GM12891 (cell line): ENCODE measurements around the gene WDR91.
A peak's percentile ranks its signal among the peaks of the same experiment; 100 is the strongest.
"Not testable (repeated sequence)": the region's sequence is repeated elsewhere in the genome, so short reads cannot be mapped to it uniquely, and the experiment has no call there.

Experiments
- DNase-seq: peaks from one replicate; pipeline ENCODE4 v3.0.0; 2011; ENCODE audit warnings: low spot score; ENCODE audit not compliant: insufficient read length
- FAIRE-seq: peaks from 2 replicates; lab custom pipeline; 2011; peaks lifted over from hg19 to GRCh38; lab: Jason Lieb, UNC
- PAX5 ChIP-seq: IDR thresholded peaks from 2 replicates; pipeline ENCODE4 v1.6.1; 2011; ENCODE audit warnings: low read length, moderate library complexity, mild to moderate bottlenecking; ENCODE audit not compliant: insufficient read depth, severe bottlenecking
- POLR2A ChIP-seq: IDR thresholded peaks from 2 replicates; pipeline ENCODE4 v1.6.1; 2011; ENCODE audit warnings: low read depth, low read length, control low read depth
- POLR2AphosphoS5 ChIP-seq: IDR thresholded peaks from 2 replicates; pipeline ENCODE4 v1.6.1; 2011; ENCODE audit warnings: low read depth, low read length, control low read depth
- POU2F2 ChIP-seq: IDR thresholded peaks from 2 replicates; pipeline ENCODE4 v1.6.1; 2011; ENCODE audit warnings: low read depth, mild to moderate bottlenecking, control low read depth, low read length, moderate library complexity
- SPI1 ChIP-seq: IDR thresholded peaks from 2 replicates; pipeline ENCODE4 v1.6.1; 2011; ENCODE audit warnings: low read depth, low read length, control low read depth
- TAF1 ChIP-seq: IDR thresholded peaks from 2 replicates; pipeline ENCODE4 v1.6.1; 2011; ENCODE audit warnings: low read depth, low read length, control low read depth

The WDR91 gene

GRCh38 chr7:135213831-135214230, 2.5 kb upstream of the WDR91 start:
- TF ChIP-seq SPI1: no peak
- TF ChIP-seq POLR2AphosphoS5: no peak
- FAIRE-seq (no peak), DNase-seq (no peak)

DNA sequence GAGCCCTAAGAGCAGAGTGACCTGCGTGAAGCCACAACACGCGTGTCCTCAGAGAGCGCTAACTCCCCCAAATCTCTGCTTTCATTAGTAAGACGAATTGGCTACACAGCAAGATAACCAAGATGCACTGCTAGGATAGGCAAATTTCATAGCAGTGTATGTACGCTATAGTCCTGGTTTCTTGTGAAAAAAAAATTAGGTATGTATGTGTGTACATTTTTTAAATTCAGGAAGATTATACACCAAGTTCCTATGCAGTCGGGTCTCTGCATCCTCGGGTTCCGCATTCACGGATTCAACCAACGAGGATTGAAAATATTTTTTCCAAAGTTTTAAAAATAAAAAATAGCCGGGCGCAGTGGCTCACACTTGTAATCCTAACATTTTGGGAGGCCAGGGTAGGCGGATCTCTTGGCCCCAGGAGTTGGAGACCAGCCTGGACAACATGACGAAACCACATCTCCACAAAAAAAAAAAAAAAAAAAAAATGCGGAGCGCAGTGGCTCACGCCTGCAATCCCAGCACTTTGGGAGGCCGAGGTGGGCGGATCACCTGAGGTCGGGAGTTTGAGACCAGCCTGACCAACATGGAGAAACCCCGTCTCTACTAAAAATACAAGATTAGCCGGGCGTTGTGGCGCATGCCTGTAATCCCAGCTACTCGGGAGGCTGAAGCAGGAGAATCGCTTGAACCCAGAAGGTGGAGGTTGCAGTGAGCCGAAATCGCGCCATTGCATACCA, 790 bp upstream of the WDR91 start:
- DNase-seq, FAIRE-seq: not testable (repeated sequence)

- TF ChIP-seq POU2F2 (no peak), TAF1 (no peak), SPI1 (no peak), POLR2AphosphoS5 (no peak), POLR2A (no peak), PAX5 (no peak)
- DNase-seq: no peak
- no peak for FAIRE-seq
These were observed 493 bp downstream of the WDR91 start for GRCh38 chr7:135210888-135211178.

GRCh38 chr7:135209225-135209834, 2.0 kb downstream of the WDR91 start:
- FAIRE-seq (no peak), DNase-seq (no peak)
- no peak for TF ChIP-seq TAF1
- TF ChIP-seq POU2F2: no peak
- TF ChIP-seq PAX5: no peak
- no peak for TF ChIP-seq SPI1
- no peak for TF ChIP-seq POLR2AphosphoS5
- no peak for TF ChIP-seq POLR2A

DNA sequence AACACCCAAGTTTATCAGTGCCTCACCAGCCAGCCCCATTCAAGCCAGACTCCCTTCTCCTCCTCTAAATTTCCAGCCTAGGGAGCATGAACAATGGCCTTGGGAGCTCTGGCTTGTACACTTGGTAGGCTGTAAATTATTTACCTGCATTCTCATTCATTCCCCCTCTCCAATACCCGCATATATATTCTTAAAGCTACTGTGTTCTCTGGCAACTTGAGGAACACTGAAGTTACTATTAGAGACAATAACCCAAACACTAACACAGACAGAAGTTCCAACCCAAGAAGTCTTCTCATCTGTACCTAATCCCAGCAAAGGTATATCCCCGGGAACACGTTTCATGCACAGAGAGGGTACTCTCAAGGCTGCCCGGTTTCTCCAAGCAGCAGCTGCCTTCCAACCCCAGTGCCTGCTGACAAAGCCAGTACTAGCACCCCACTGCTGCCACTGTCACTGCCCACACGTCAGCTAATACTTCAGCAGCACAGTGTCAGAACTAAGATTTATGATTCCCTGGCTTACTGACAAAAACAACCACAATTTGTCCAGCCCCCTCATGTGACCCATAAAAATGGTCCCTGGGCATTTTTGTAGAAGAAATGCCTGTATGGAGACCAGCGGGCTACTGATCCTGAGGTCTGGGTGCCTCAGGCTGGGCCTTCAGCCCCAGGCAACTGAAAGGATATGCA, 3.1 kb downstream of the WDR91 start:
- no peak for FAIRE-seq
- TF ChIP-seq POU2F2: 0 out of 2 replicates have a peak, but pooled peaks have one; percentile 16
- TF ChIP-seq SPI1: no peak
- no peak for DNase-seq

GRCh38 chr7:135207406-135208101, 3.8 kb downstream of the WDR91 start:
- TF ChIP-seq POU2F2: no peak
- TF ChIP-seq TAF1: 0 out of 2 replicates have a peak, but pooled peaks have one; percentile 15
- TF ChIP-seq POLR2AphosphoS5: no peak
- no peak for TF ChIP-seq PAX5
- TF ChIP-seq SPI1: no peak
- TF ChIP-seq POLR2A: no peak
- no peak for FAIRE-seq
- no peak for DNase-seq

DNA sequence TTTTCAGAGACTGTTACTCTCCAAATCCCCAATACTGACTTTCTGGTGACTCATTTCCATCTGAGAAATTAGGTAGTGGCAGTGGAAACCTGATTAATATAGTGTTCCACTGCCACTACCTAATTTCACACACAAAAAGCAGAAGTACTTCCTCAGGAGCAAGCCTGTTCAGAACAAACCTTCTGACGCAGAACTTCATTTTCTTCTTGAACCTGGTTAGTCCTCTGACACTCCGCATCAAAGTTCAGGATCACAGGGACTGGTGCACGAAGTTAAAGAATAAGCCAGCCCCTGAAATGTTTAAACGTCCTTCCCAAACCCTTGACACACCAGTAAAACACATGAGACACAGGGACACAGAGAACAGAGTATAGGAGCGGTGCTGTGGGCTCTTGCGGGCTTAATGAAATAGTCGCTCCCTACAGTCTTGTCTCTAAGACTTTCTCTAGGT, 4.4 kb downstream of the WDR91 start:
- no peak for DNase-seq
- FAIRE-seq: peak; percentile 23

DNA sequence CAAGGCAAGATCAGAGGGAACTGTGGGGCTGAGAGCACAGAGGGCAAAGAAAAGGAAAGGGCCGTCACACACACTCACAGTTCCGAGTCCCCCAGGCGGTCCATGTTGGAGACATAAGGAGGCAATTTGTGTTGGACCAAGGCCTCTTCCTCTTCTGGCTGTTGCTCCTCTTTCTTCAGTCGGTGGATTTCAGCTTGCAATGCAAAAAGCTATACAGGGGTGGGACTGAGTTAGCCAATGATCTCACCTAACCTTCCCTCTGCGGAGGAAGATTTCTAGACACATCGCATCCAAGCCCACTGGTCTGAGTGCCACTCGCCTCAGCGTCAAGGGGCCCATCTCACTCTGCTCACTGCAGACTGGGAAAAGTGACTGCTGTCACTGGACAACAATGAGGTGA, 5.5 kb downstream of the WDR91 start:
- FAIRE-seq: no peak
- TF ChIP-seq POLR2A: no peak
- no peak for TF ChIP-seq POLR2AphosphoS5
- TF ChIP-seq TAF1: no peak
- TF ChIP-seq SPI1: no peak
- TF ChIP-seq POU2F2: no peak
- TF ChIP-seq PAX5: no peak
- no peak for DNase-seq

More for the DNA sequence above, 4.4 kb downstream of the WDR91 start:
- TF ChIP-seq SPI1 (peak; percentile 84), POU2F2 (no peak), POLR2A (no peak)

DNA sequence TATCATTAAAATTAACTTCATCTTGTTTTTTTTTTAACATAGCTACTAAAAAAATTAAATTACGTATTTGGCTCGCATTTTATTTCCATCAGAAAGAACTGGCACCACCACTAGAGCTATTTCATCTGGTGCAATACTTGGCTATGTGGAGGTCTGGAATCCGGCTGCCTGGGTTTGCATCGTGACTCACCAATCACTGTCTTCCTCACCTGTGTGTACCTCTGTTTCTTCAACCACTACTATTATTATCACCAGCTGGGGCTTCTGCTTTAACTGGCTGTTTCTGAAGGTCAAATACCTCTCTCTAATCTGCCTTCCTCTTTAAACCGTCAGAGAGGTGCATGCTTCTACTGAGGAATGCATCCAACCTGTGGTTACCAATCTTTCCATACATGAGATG, 6.5 kb downstream of the WDR91 start:
- no peak for FAIRE-seq
- DNase-seq: no peak
- no peak for TF ChIP-seq SPI1
- no peak for TF ChIP-seq POLR2A
- no peak for TF ChIP-seq POU2F2
- no peak for TF ChIP-seq TAF1
- TF ChIP-seq PAX5: no peak
- TF ChIP-seq POLR2AphosphoS5: no peak
